ENCODE data around the gene TTC12. TPM values are rescaled to one million over a fixed set of nuclear protein-coding genes. Genes with fewer than 3 reads are reported as not detected.

The TTC12 gene
- total and polyA plus RNA-seq, 12 donors = 5.6 to 26.9 (median 16.5) TPM

GRCh38 chr11:113401718-113402117 is 87.3 kb downstream of the TTC12 start:
- Histone ChIP-seq H3K36me3 (replicated peaks in 1 of 2) (no peaks in the 10 kb centered on the region), H3K4me1 (replicated peaks in 1 of 2) (no peaks in the 10 kb centered on the region), H3K27me3 (no peaks in the 10 kb centered on the region), H3K4me3 (no peak overlapping the region), H3K9me3 (replicated peaks in 1 of 3) (no peaks in the 10 kb centered on the region), H3K27ac (no peak overlapping the region)
- 0 to 29% (median 13%) methylated on average over 1 to 2 of the region's 2 CpGs for WGBS, 4 donors
- DNase-seq = peak; percentile 67 to 93 (median 74)
- intact Hi-C loops (cut with DNase I) = no loop called here
- no peak for TF ChIP-seq CTCF (IDR thresholded peaks at IDR 0.05)
- no peak for TF ChIP-seq POLR2A (IDR thresholded peaks at IDR 0.05)

- DNase-seq = no peak
- H3K4me1 ChIP-seq (replicated peaks in 1 of 2) = no peaks in the 10 kb centered on the region
- no peak for TF ChIP-seq CTCF (IDR thresholded peaks at IDR 0.05)
- no peak for TF ChIP-seq POLR2A (IDR thresholded peaks at IDR 0.05)
- H3K27ac ChIP-seq = no peak overlapping the region
- no peaks in the 10 kb centered on the region for H3K27me3 ChIP-seq
- no peaks in the 10 kb centered on the region for H3K36me3 ChIP-seq (replicated peaks in 1 of 2)
- WGBS, 4 donors = 86 to 90% (median 87%) methylated on average over 4 to 7 of the region's 7 CpGs
- H3K4me3 ChIP-seq = no peak overlapping the region
- no peaks in the 10 kb centered on the region for H3K9me3 ChIP-seq (replicated peaks in 1 of 3)
- intact Hi-C loops (cut with DNase I) = no loop called here
These were observed 90.6 kb downstream of the TTC12 start for GRCh38 chr11:113404859-113405430.

- no peak overlapping the region for H3K27ac ChIP-seq
- DNase-seq = no peak
- H3K9me3 ChIP-seq (replicated peaks in 1 of 3) = no peaks in the 10 kb centered on the region
- TF ChIP-seq POLR2A (IDR thresholded peaks at IDR 0.05) = no peak
- TF ChIP-seq CTCF (IDR thresholded peaks at IDR 0.05) = no peak
- 72 to 97% (median 74%) methylated on average over 3 to 7 of the region's 7 CpGs for WGBS, 4 donors
- intact Hi-C loops (cut with DNase I) = no loop called here
- no peaks in the 10 kb centered on the region for H3K4me1 ChIP-seq (replicated peaks in 1 of 2)
- no peaks in the 10 kb centered on the region for H3K27me3 ChIP-seq
- H3K4me3 ChIP-seq = no peak overlapping the region
- H3K36me3 ChIP-seq (replicated peaks in 1 of 2) = no peaks in the 10 kb centered on the region
These were observed 91.5 kb downstream of the TTC12 start for GRCh38 chr11:113405724-113406478.

GRCh38 chr11:113407163-113407562 is 92.8 kb downstream of the TTC12 start:
- no peak overlapping the region for H3K27ac ChIP-seq
- intact Hi-C loops (cut with DNase I) = no loop called here
- H3K9me3 ChIP-seq (replicated peaks in 1 of 3) = no peaks in the 10 kb centered on the region
- no peaks in the 10 kb centered on the region for H3K27me3 ChIP-seq
- H3K36me3 ChIP-seq (replicated peaks in 1 of 2) = no peaks in the 10 kb centered on the region
- no peak overlapping the region for H3K4me3 ChIP-seq
- no peak for DNase-seq
- TF ChIP-seq POLR2A (IDR thresholded peaks at IDR 0.05) (no peak), CTCF (IDR thresholded peaks at IDR 0.05) (no peak)
- 60 to 90% (median 75%) methylated on average over 2 to 3 of the region's 3 CpGs for WGBS, 4 donors
- H3K4me1 ChIP-seq (replicated peaks in 1 of 2) = no peaks in the 10 kb centered on the region

Measured in adrenal gland (tissue), 12 donors.